Smooth muscle cell (in vitro differentiated cells): ENCODE results near the gene FAF2. TPM values are rescaled to one million over a fixed set of nuclear protein-coding genes. Genes with fewer than 3 reads are reported as not detected.

Source experiments
- DNase-seq: peaks from one replicate; lab custom pipeline; 2025; ENCODE audit not compliant: unreplicated experiment; lab: John Stamatoyannopoulos, UW
- H2AFZ ChIP-seq: fragments of 200-600 bp; sonication (generic); 2 replicates; pipeline ENCODE4 v1.6.0; 2016; ENCODE audit warnings: antibody characterized with exemption, low read depth, mild to moderate bottlenecking
- H3F3A ChIP-seq: fragments of 200-600 bp; sonication (generic); 2 replicates; pipeline ENCODE4 v1.6.0; 2017; ENCODE audit warnings: antibody characterized with exemption, low read depth
- H3K27ac ChIP-seq: fragments of 200-600 bp; sonication (generic); 2 replicates; pipeline ENCODE4 v1.5.1; 2016; ENCODE audit warnings: low read depth, mild to moderate bottlenecking
- H3K27me3 ChIP-seq: fragments of 200-600 bp; sonication (generic); 2 replicates; pipeline ENCODE4 v1.6.1; 2016; ENCODE audit warnings: low read depth, mild to moderate bottlenecking
- H3K36me3 ChIP-seq: fragments of 200-600 bp; sonication (generic); 2 replicates; pipeline ENCODE4 v1.5.1; 2016; ENCODE audit warnings: low read depth
- H3K4me1 ChIP-seq: fragments of 200-600 bp; sonication (generic); 2 replicates; pipeline ENCODE4 v1.5.1; 2016; ENCODE audit warnings: low read depth
- H3K4me2 ChIP-seq: fragments of 200-600 bp; sonication (generic); 2 replicates; pipeline ENCODE4 v1.6.0; 2016; ENCODE audit warnings: mild to moderate bottlenecking
- H3K4me3 ChIP-seq: fragments of 200-600 bp; sonication (generic); 2 replicates; pipeline ENCODE4 v1.5.1; 2016; ENCODE audit warnings: mild to moderate bottlenecking
- H3K79me2 ChIP-seq: fragments of 200-600 bp; sonication (generic); 2 replicates; pipeline ENCODE4 v1.6.0; 2016; ENCODE audit warnings: low read depth, mild to moderate bottlenecking
- H3K9ac ChIP-seq: fragments of 200-600 bp; sonication (generic); 2 replicates; pipeline ENCODE4 v1.6.0; 2016; ENCODE audit warnings: low read depth
- H3K9me3 ChIP-seq: fragments of 200-600 bp; sonication (generic); replicated peaks from 2 replicates; pipeline ENCODE4 v1.5.1; 2016; ENCODE audit warnings: low read depth
- H4K20me1 ChIP-seq: fragments of 200-600 bp; sonication (generic); 2 replicates; pipeline ENCODE4 v1.6.0; 2016; ENCODE audit warnings: low read depth
- WGBS: methylation state at CpG from one replicate; pipeline ENCODE4 v1.1.7; 2016; ENCODE audit warnings: low lambda C conversion rate; 5-methylcytosine and 5-hydroxymethylcytosine counted together
- polyA plus RNA-seq: library from polyadenylated mRNA; unstranded; fragments of >200 nt; fragmentation: Nextera tagmentation; extraction: Ambion mirVana; gene quantifications from 2 replicates; pipeline ENCODE4 v1.2.1, GENCODE V29; 2016
- total RNA-seq: library from RNA; depleted of rRNA; stranded (reverse); fragments of >200 nt; gene quantifications from 2 replicates; pipeline ENCODE4 v1.2.3, GENCODE V29; 2014
- TF ChIP-seq, protein P1 (sequence below): fragments of 200-600 bp; sonication (generic); IDR thresholded peaks from 2 replicates; pipeline ENCODE4 v1.5.1; 2017; ENCODE audit warnings: borderline replicate concordance, mild to moderate bottlenecking, antibody characterized with exemption; ENCODE audit not compliant: insufficient read depth, poor library complexity, severe bottlenecking

The FAF2 gene
- total and polyA plus RNA-seq, 2 experiments from 2014 or later, result 38.2 to 51.3 TPM

- TF ChIP-seq, protein P1, sequence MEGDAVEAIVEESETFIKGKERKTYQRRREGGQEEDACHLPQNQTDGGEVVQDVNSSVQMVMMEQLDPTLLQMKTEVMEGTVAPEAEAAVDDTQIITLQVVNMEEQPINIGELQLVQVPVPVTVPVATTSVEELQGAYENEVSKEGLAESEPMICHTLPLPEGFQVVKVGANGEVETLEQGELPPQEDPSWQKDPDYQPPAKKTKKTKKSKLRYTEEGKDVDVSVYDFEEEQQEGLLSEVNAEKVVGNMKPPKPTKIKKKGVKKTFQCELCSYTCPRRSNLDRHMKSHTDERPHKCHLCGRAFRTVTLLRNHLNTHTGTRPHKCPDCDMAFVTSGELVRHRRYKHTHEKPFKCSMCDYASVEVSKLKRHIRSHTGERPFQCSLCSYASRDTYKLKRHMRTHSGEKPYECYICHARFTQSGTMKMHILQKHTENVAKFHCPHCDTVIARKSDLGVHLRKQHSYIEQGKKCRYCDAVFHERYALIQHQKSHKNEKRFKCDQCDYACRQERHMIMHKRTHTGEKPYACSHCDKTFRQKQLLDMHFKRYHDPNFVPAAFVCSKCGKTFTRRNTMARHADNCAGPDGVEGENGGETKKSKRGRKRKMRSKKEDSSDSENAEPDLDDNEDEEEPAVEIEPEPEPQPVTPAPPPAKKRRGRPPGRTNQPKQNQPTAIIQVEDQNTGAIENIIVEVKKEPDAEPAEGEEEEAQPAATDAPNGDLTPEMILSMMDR, result no peak
- WGBS, result 96% methylated on average over 9 of the region's 9 CpGs
- Histone ChIP-seq H3K27ac (no peak overlapping the region), H3K9me3 (no peaks in the 10 kb centered on the region), H3K4me1 (peaks cover 20% of the 10 kb centered on the region), H2AFZ (no peak overlapping the region), H3K79me2 (peaks cover 28% of the 10 kb centered on the region), H4K20me1 (peaks cover 17% of the 10 kb centered on the region), H3K9ac (no peak overlapping the region), H3K4me3 (no peak overlapping the region), H3F3A (no peaks in the 10 kb centered on the region), H3K27me3 (peaks cover 3% of the 10 kb centered on the region), H3K36me3 (no peaks in the 10 kb centered on the region), H3K4me2 (no peak overlapping the region)
- DNase-seq, result no peak
These were observed 2.0 kb upstream of the FAF2 start for GRCh38 chr5:176446028-176446665.

DNA sequence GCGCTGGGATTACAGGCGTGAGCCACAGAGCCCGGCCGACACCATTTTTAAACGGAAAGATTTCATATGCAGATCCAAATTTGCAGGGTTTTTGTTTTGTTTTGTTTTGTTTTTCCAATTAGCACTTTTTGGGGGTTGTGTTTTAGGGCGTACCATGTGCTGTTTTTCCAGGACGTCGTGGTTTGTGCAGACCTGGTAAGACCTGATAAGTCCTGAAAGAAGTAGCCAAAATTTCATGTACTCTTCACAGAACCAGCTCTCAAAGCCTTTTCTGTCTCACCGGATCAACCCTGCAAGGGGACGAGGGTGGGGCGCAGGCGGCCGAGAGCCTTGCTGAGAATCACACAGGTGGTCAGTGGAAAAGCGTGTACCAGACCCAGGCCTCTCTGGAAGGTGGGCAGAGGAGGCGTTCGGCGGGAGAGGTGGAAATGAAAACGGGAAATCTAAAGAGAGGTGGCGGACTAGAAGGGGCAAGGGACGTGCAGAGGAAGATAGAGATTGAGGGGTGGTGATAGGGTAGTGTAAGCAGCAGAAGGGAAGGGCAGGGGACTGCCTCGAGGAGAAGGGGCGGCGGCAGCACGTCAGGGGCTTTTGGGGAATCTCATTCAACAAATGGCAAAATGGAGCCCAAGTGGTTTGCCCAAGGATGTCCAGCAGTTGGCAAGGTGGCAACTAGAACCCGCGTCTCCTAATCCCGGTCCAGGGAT lies 1.1 kb upstream of the FAF2 start:
- peak overlapping the region; percentile 99 for H3K4me3 ChIP-seq
- peak overlapping the region; percentile 86 for H3K9ac ChIP-seq
- H3K4me1 ChIP-seq, result peaks cover 16% of the 10 kb centered on the region
- H4K20me1 ChIP-seq, result peaks cover 24% of the 10 kb centered on the region
- peaks cover 35% of the 10 kb centered on the region for H3K79me2 ChIP-seq
- TF ChIP-seq, protein P1, result no peak
- peak overlapping the region; percentile 73 for H2AFZ ChIP-seq
- no peaks in the 10 kb centered on the region for H3F3A ChIP-seq
- no peaks in the 10 kb centered on the region for H3K9me3 ChIP-seq
- H3K27ac ChIP-seq, result peak overlapping the region; percentile 98
- H3K36me3 ChIP-seq, result no peaks in the 10 kb centered on the region
- DNase-seq, result no peak
- peak overlapping the region; percentile 90 for H3K4me2 ChIP-seq
- peaks cover 3% of the 10 kb centered on the region for H3K27me3 ChIP-seq
- 19% methylated on average over 27 of the region's 27 CpGs for WGBS

- Histone ChIP-seq H3K4me2 (peak overlapping the region; percentile 90), H3K9ac (peak overlapping the region; percentile 86), H3K4me3 (peak overlapping the region; percentile 99), H3K36me3 (no peaks in the 10 kb centered on the region), H2AFZ (peak overlapping the region; percentile 73), H3K27me3 (no peaks in the 10 kb centered on the region), H4K20me1 (peaks cover 29% of the 10 kb centered on the region), H3K79me2 (peaks cover 40% of the 10 kb centered on the region), H3K9me3 (no peaks in the 10 kb centered on the region), H3K4me1 (peaks cover 11% of the 10 kb centered on the region), H3F3A (no peaks in the 10 kb centered on the region), H3K27ac (peak overlapping the region; percentile 98)
- under 1% methylated on average over 34 of the region's 34 CpGs for WGBS
- TF ChIP-seq, protein P1, result no peak
- DNase-seq, result no peak
These were observed 601 bp upstream of the FAF2 start for GRCh38 chr5:176447591-176447977.
